GM12801 (cell line): ENCODE data around the gene KCP.

Experiments
- CTCF ChIP-seq: IDR thresholded peaks from one replicate; pipeline ENCODE4 v1.5.1; 2011; ENCODE audit warnings: control low read depth; ENCODE audit not compliant: insufficient read length; ENCODE audit errors: extremely low read depth

KCP gene

GRCh38 chr7:128865303-128865702 is 45.2 kb downstream of the KCP start:
- TF ChIP-seq CTCF = no peak

- no peak for TF ChIP-seq CTCF
Measured at GRCh38 chr7:128863433-128863989, 47.0 kb downstream of the KCP start.

GRCh38 chr7:128862571-128863432 is 47.7 kb downstream of the KCP start, which contains the start of gene ATP6V1F:
Gene ATP6V1F, plus strand, starts transcription at chr7:128862856. Its CDS starts 49 bp downstream, at chr7:128862905.
- TF ChIP-seq CTCF = no peak

GRCh38 chr7:128861957-128862570 is 48.4 kb downstream of the KCP start:
- no peak for TF ChIP-seq CTCF

GRCh38 chr7:128860158-128861073 is 50.1 kb downstream of the KCP start:
- TF ChIP-seq CTCF = no peak

- TF ChIP-seq CTCF = no peak
Measured at GRCh38 chr7:128859232-128860157, 51.0 kb downstream of the KCP start.
